Activated CD4-positive, alpha-beta T cell treated with anti-CD3 and anti-CD28 coated beads for 1 hour (primary cell): ENCODE measurements around the gene LAMC1.

Experiments used
- DNase-seq: peaks from one replicate; pipeline ENCODE4 v3.0.0-alpha.2; 2020

LAMC1 gene

GRCh38 chr1:183152180-183152579 lies 129.0 kb downstream of the LAMC1 start:
- no peak for DNase-seq

DNA sequence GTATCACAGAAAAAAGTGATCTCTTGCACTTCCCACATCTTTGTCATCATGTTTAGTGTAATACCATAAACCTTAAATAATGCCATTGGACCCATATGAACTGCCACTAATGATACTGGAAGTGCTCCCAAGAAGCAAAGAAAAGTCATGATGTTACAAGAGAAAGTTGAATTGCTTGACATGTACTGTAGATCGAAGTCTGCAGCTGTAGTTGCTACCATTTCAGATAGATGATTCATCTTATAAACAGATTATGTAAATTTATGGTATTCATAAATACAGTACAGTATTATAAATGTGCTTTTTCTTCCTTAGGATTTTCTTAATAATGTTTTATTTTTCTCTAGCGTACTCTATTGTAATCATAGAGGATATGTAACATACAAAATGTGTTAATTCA lies 132.7 kb downstream of the LAMC1 start:
- DNase-seq, result no peak

DNA sequence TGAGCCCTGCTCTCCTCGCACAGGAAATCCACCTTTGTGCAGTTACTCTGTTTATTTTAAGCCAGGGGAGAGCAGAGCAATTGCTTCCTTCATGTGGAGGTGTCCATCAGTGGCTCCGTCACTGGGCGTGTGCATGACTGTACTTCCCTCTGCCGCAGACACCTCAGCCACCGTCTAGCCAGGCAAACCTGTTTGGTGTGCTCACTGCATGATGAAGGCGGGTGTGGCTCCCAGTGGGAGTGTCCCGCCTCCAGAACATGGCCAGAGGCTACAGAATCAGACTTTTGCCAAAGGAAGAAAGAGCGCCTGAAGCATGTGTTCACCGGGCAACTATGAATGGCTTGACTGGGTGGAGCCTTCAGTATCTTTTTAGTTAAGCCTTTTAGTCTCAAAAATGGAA lies 136.7 kb downstream of the LAMC1 start:
- DNase-seq, result no peak

- DNase-seq, result no peak
Measured at GRCh38 chr1:183161391-183161790, 138.2 kb downstream of the LAMC1 start.

- no peak for DNase-seq
Measured at GRCh38 chr1:183163316-183163715, 140.1 kb downstream of the LAMC1 start.

- DNase-seq, result no peak
Measured at GRCh38 chr1:183164340-183164739, 141.1 kb downstream of the LAMC1 start.

- no peak for DNase-seq
Measured at GRCh38 chr1:183164963-183165362, 141.7 kb downstream of the LAMC1 start.

GRCh38 chr1:183165456-183165855 lies 142.2 kb downstream of the LAMC1 start:
- no peak for DNase-seq

DNA sequence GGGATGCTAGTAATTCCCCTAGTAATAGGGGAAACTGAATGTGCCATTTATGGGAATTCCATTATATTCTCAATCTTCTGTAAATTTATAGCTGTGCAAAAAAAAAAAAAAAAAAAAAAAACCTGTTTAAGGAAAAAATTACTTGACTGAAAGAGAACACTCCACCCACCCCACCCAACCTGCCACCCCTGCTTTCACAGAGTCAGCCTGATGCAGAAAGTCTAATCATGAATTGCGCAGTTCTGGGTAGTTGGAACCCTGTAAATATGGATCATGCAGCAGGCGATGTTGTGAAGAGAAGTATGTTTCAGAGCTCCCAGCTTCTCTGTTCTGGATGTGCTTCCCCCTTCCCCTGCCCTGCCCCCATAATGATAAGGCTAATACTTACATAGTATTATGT lies 143.2 kb downstream of the LAMC1 start:
- DNase-seq, result no peak

- DNase-seq, result no peak
Measured at GRCh38 chr1:183167676-183168075, 144.5 kb downstream of the LAMC1 start.

DNA sequence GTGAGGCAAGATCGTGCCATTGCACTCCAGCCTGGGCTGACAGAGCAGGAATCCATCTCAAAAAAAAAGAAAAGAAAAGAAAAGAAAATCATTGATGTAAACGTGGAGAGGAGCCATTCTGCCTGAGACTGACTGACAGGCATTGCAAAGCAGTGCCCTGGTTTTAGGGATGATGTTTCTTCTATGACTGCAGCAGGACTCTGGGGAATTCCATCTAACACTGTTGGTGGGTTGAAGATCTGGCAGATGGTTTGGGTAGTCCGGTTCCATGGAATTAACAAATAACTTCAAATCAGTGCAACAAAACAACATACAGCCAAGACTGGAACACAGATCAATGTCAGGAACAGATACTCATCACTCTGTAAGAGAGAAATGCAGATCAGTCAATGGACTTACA lies 145.1 kb downstream of the LAMC1 start:
- DNase-seq, result no peak

DNA sequence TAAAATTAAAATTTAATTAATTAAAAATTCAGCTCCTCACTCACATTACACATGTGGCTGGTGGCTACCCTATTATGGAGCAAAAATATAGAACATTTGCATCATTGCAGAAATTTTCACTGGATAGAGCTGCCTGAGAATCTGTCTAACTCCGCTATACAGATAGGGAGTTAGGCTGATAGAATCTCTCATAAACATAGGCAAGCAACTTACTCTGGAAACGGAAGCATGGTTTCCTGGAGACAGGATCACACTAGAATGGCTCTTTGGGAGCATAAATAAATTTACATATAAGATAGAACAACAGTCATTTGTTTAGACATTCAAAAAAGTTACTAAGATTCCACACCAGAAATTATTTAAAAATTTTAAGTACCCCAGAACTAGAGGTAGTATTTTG lies 150.6 kb downstream of the LAMC1 start:
- no peak for DNase-seq

DNA sequence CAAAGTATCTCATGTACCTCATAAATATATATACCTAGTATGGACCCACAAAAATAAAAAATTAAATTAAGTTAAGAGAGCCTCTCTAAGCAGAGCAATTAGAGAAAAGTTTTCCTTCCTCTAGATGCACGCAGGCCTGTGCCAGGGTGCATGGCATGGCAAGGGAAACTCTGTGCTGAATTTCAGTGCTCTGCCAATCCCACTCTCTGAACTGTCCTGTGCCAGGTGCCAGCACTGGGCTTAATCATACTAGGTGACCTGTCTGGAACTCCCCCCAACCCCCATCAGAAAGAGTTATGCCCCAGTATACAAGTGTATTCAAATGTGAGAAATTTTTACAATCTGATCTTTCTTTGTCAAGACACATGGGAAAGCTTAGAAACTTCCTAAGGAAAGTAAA lies 152.4 kb downstream of the LAMC1 start:
- no peak for DNase-seq

GRCh38 chr1:183178545-183178944 lies 155.3 kb downstream of the LAMC1 start:
- DNase-seq, result no peak

DNA sequence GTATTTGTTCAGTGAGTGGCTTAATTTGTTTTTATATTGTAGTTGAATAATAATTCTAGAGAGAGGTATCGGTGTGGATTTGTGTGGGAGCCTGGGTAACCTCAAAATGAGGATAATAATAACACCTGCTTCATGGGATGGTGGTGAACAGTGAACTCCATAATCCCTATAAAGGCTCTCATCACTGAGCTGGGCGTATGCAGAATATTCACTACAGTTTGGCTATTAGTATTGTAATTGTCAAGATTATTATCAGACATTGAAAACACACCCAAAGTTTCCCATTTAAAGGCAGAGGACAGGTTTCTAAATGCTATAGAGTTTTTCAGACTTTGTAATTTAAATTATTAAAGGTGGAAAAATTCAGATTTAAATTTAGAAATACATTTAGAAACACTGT lies 155.8 kb downstream of the LAMC1 start:
- no peak for DNase-seq

DNA sequence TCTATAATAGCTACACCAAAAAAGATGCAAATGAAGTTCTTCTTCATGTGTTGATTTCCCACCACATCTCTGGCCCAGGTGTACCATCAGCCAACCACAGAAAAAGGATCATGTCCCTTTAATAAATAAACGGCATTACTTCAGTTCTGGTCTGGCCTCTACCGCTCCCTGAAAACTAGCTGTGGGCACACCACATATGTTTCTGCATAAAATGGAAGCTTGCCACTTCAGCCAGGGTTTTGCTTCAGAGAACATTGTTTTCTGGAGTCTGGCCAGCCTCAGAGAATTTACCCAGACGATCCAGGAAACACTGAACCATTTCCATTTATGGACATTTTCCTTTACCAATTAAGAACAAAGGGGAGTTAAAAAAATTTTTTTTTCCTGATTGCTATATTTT lies 157.0 kb downstream of the LAMC1 start:
- no peak for DNase-seq

DNA sequence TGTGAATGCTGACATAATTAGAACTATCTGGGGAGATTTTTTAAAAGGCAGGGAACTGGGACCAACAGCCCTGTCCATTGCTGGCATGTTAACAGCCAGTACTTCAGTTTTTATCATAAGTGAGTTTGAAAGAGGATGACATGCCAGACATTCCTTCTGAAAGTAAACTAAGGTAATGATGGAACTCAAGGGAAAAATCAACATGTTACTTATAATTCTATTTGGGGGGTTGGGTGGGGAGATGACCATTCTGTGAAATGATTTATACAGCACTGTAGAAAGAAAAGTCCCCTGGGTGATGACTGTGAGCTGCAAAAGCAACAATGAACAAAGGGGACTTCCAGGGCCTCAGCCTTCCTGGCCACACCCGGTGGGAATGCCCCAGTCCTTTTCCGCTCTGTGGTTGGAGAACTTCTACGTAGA lies 157.4 kb downstream of the LAMC1 start:
- no peak for DNase-seq

GRCh38 chr1:183185941-183186490 lies 162.8 kb downstream of the LAMC1 start, which contains the start of gene LAMC2:
LAMC2 (plus strand) TSS chr1:183186264; CDS start chr1:183186353, 89 bp downstream.
- DNase-seq, result no peak

DNA sequence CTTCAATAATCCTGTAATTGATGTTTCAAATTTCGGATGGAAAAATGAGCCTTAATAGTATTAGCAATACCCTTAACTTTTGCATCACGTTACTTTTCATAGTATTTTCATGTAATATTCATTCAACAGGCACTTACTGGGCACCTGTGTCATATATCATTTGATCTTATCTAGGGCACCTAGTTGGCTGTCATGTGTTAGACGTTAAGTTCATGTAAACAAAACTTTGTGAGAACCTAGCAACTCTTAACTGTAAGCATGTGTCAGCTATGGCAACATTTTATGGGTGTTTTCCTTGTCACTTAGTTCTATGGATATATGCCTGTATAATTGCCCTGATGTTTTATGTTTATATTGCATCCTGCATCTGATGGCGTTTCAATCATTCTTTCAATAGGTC lies 163.6 kb downstream of the LAMC1 start:
- DNase-seq, result no peak

GRCh38 chr1:183188240-183188639 lies 165.0 kb downstream of the LAMC1 start:
- no peak for DNase-seq

DNA sequence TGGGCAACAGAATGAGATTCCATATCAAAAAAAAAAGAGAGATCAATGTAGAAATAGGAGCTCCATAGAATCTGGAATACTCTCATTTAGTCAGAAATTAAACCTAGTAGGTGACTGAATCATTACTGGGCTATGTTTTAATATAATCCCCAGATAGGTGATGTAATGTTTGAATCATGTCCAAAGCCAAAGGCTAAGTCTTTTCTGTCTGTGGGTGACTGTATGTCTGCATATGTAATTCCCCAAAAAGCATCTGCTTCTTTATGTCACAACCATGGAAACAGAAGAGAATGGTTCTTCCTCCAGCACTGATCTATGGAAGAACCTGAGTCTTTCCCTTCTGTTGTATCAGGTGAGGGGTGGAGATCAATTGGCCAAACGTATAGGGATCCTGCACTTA lies 168.6 kb downstream of the LAMC1 start:
- no peak for DNase-seq

- no peak for DNase-seq
Measured at GRCh38 chr1:183193963-183194525, 170.8 kb downstream of the LAMC1 start.

GRCh38 chr1:183194527-183195141 lies 171.4 kb downstream of the LAMC1 start:
- no peak for DNase-seq

- DNase-seq, result no peak
Measured at GRCh38 chr1:183195142-183195574, 171.9 kb downstream of the LAMC1 start.
